Gastrocnemius medialis (tissue), 4 donors: Measurements from ENCODE around the gene EPB41L3. TPM values are rescaled to one million over a fixed set of nuclear protein-coding genes. Genes with fewer than 3 reads are reported as not detected.
A peak's percentile ranks its signal among the peaks of the same experiment; 100 is the strongest.

ENCODE experiments used
- ATAC-seq, 2 donors: fragments of 150-250 bp; one replicate each; pipeline ENCODE4 v1.9.1; 2016
- DNase-seq, 2 donors: peaks; one replicate each; pipeline ENCODE4 v3.0.0-alpha.2; 2019
- H3K27ac ChIP-seq, 4 donors: fragments of 200-600 bp; sonication (generic); 1 replicate in 1 of 4; 2 replicates in 3 of 4; pipeline ENCODE4 v1.5.1; 2016 to 2018; ENCODE audit warnings: mild to moderate bottlenecking in 2 of 4, moderate library complexity in 1 of 4
- H3K27me3 ChIP-seq, 3 donors: fragments of 200-600 bp; sonication (generic) in 2 of 3; 1 replicate in 1 of 3; 2 replicates in 2 of 3; pipeline versions ENCODE4 v1.5.1 to v1.6.0; 2016 to 2019; ENCODE audit warnings: mild to moderate bottlenecking in 1 of 3, moderate library complexity in 1 of 3
- H3K36me3 ChIP-seq, 2 donors: fragments of 200-600 bp; sonication (generic) in 1 of 2; one replicate each; pipeline ENCODE4 v1.5.1; 2017 to 2018
- H3K4me1 ChIP-seq, 2 donors: fragments of 200-600 bp; sonication (generic) in 1 of 2; one replicate each; pipeline ENCODE4 v1.5.1; 2016 to 2017; ENCODE audit warnings: mild to moderate bottlenecking in 2 of 2
- H3K4me3 ChIP-seq, 4 donors: fragments of 200-600 bp; sonication (generic) in 3 of 4; 1 replicate in 1 of 4; 2 replicates in 3 of 4; pipeline ENCODE4 v1.5.1; 2016 to 2019; ENCODE audit warnings: mild to moderate bottlenecking in 2 of 4
- H3K9me3 ChIP-seq, 3 donors: fragments of 200-600 bp; sonication (generic) in 2 of 3; 1 replicate in 1 of 3; 2 replicates in 2 of 3; pipeline ENCODE4 v1.5.1; 2016 to 2019
- CTCF ChIP-seq, 5 experiments: fragments of 450-650 bp in 3 of 5; fragments of 200-600 bp in 2 of 5; sonication (generic) in 2 of 5; IDR thresholded peaks in 4 of 5; conservative IDR thresholded peaks in 1 of 5; 1 replicate in 4 of 5; 2 replicates in 1 of 5; pipeline ENCODE4 v1.5.1; 2016 to 2019; ENCODE audit warnings: antibody characterized with exemption in 5 of 5, mild to moderate bottlenecking in 3 of 5, moderate library complexity in 3 of 5
- POLR2A ChIP-seq, 2 donors: fragments of 450-650 bp; IDR thresholded peaks; one replicate each; pipeline ENCODE4 v1.6.1; 2017; ENCODE audit warnings: antibody characterized with exemption in 2 of 2, mild to moderate bottlenecking in 2 of 2, moderate library complexity in 2 of 2
- in situ Hi-C, 4 donors: fragments of 200-750 bp; cut with MboI; loops; one replicate each; pipeline versions ENCODE4 v1.15.0 to v1.8.0; 2017; ENCODE audit warnings: low sequenced_read_pairs in 4 of 4
- intact Hi-C: fragments of 100-400 bp; cut with DNase I; formaldehyde crosslinking; loops from one replicate; pipeline ENCODE4 v1.15.1; 2023; ENCODE audit warnings: low total_unique reads
- total RNA-seq, 4 donors: library from RNA; depleted of rRNA; stranded (reverse); fragments of >200 nt; gene quantifications; one replicate each; pipeline versions ENCODE4 v1.1.0 to v1.2.3, GENCODE V29; 2016

EPB41L3 gene
- total RNA-seq, 4 donors from 2014 or later = 9.2 to 24.4 (median 14.5) TPM

- no peak for DNase-seq
- TF ChIP-seq POLR2A (IDR thresholded peaks at IDR 0.05) (no peak), CTCF (IDR thresholded peaks at IDR 0.05 in 4 of 5, conservative IDR thresholded peaks at IDR 0.05 in 1 of 5) (no peak)
- intact Hi-C loops = no loop called here
- Histone ChIP-seq H3K9me3 (no peaks in the 10 kb centered on the region), H3K27me3 (no peaks in the 10 kb centered on the region), H3K27ac (no peak overlapping the region), H3K36me3 (no peaks in the 10 kb centered on the region), H3K4me1 (no peaks in the 10 kb centered on the region), H3K4me3 (no peak overlapping the region)
- no peak for ATAC-seq
- in situ Hi-C loops = no loop called here
Measured at GRCh38 chr18:5520464-5520863, 23.3 kb downstream of the EPB41L3 start.

GRCh38 chr18:5519448-5520298 is 24.1 kb downstream of the EPB41L3 start:
- Histone ChIP-seq H3K36me3 (no peaks in the 10 kb centered on the region), H3K27me3 (no peaks in the 10 kb centered on the region), H3K4me3 (no peak overlapping the region), H3K9me3 (no peaks in the 10 kb centered on the region), H3K4me1 (peaks cover 0 to 5% of the 10 kb centered on the region in 2 donors), H3K27ac (no peak overlapping the region)
- TF ChIP-seq POLR2A (IDR thresholded peaks at IDR 0.05) (no peak), CTCF (IDR thresholded peaks at IDR 0.05 in 4 of 5, conservative IDR thresholded peaks at IDR 0.05 in 1 of 5) (no peak)
- ATAC-seq (no peak), DNase-seq (no peak)
- in situ Hi-C loops = no loop called here
- intact Hi-C loops = no loop called here

- Histone ChIP-seq H3K9me3 (no peaks in the 10 kb centered on the region), H3K36me3 (no peaks in the 10 kb centered on the region), H3K27ac (peak overlapping the region in 1 of 4 donors; percentile 24), H3K4me1 (peaks cover 0 to 9% of the 10 kb centered on the region in 2 donors), H3K4me3 (no peak overlapping the region), H3K27me3 (no peaks in the 10 kb centered on the region)
- TF ChIP-seq POLR2A (IDR thresholded peaks at IDR 0.05) = no peak
- no peak for TF ChIP-seq CTCF (IDR thresholded peaks at IDR 0.05 in 4 of 5, conservative IDR thresholded peaks at IDR 0.05 in 1 of 5)
- intact Hi-C loops (no loop called here), in situ Hi-C loops (no loop called here)
- DNase-seq (no peak), ATAC-seq (peak; percentile 60)
Measured at GRCh38 chr18:5518899-5519371, 24.9 kb downstream of the EPB41L3 start.

- peak overlapping the region in 1 of 4 donors; percentile 24 for H3K27ac ChIP-seq
- H3K27me3 ChIP-seq = no peaks in the 10 kb centered on the region
- no peaks in the 10 kb centered on the region for H3K9me3 ChIP-seq
- peaks cover 0 to 9% of the 10 kb centered on the region in 2 donors for H3K4me1 ChIP-seq
- TF ChIP-seq CTCF (IDR thresholded peaks at IDR 0.05 in 4 of 5, conservative IDR thresholded peaks at IDR 0.05 in 1 of 5) (no peak), POLR2A (IDR thresholded peaks at IDR 0.05) (no peak)
- no peaks in the 10 kb centered on the region for H3K36me3 ChIP-seq
- no peak overlapping the region for H3K4me3 ChIP-seq
- intact Hi-C loops = no loop called here
- in situ Hi-C loops = no loop called here
- ATAC-seq (no peak), DNase-seq (no peak)
Measured at GRCh38 chr18:5518179-5518770, 25.5 kb downstream of the EPB41L3 start.
